HepG2 (cell line): ENCODE data around the gene EFEMP2. TPM values are rescaled to one million over a fixed set of nuclear protein-coding genes. Genes with fewer than 3 reads are reported as not detected.

Source experiments
- BHLHE40 ChIP-seq: IDR thresholded peaks from 2 replicates; pipeline ENCODE4 v1.6.1; 2011; ENCODE audit warnings: low read length, improper control_type of control experiment
- DZIP1 ChIP-seq: sonication (generic); formaldehyde crosslinking; IDR thresholded peaks from 2 replicates; pipeline ENCODE4 v1.5.0; 2020; ENCODE audit warnings: mild to moderate bottlenecking, missing genetic modification reagents
- ELF4 ChIP-seq: sonication (generic); formaldehyde crosslinking; IDR thresholded peaks from 2 replicates; pipeline ENCODE4 v1.5.0; 2020; ENCODE audit warnings: missing genetic modification reagents, mild to moderate bottlenecking, moderate library complexity, borderline replicate concordance
- EP300 ChIP-seq, 3 experiments: sonication (generic) in 1 of 3; formaldehyde crosslinking in 1 of 3; IDR thresholded peaks; 2 replicates each; pipeline versions ENCODE4 v1.5.1 to v1.6.1; 2011 to 2020; ENCODE audit warnings: low read depth in 2 of 3, low read length in 2 of 3, borderline replicate concordance in 1 of 3, improper control_type of control experiment in 1 of 3, mild to moderate bottlenecking in 1 of 3, missing genetic modification reagents in 1 of 3, moderate library complexity in 1 of 3
- IKZF1 ChIP-seq: fragments of 450-650 bp; IDR thresholded peaks from 2 replicates; pipeline ENCODE4 v1.7.1; 2016
- MTERF4 ChIP-seq: sonication (generic); formaldehyde crosslinking; IDR thresholded peaks from 2 replicates; pipeline ENCODE4 v1.8.0; 2023; ENCODE audit warnings: mild to moderate bottlenecking, missing genetic modification reagents
- NR3C1 ChIP-seq: sonication (generic); formaldehyde crosslinking; IDR thresholded peaks from 2 replicates; pipeline ENCODE4 v1.4.0; 2020; ENCODE audit warnings: missing genetic modification reagents
- RCOR2 ChIP-seq: IDR thresholded peaks from 2 replicates; pipeline ENCODE4 v1.6.1; 2016; ENCODE audit warnings: missing biosample characterization, missing genetic modification reagents
- RFXANK ChIP-seq: IDR thresholded peaks from 2 replicates; pipeline ENCODE4 v1.6.1; 2016
- SMAD1 ChIP-seq: sonication (generic); formaldehyde crosslinking; IDR thresholded peaks from 2 replicates; pipeline ENCODE4 v1.4.0; 2020; ENCODE audit warnings: missing genetic modification reagents, low read depth, mild to moderate bottlenecking, borderline replicate concordance
- SUZ12 ChIP-seq: fragments of 150-350 bp; IDR thresholded peaks from 2 replicates; pipeline ENCODE4 v1.6.1; 2014; ENCODE audit warnings: low read depth, low read length
- ZFP90 ChIP-seq: sonication (generic); formaldehyde crosslinking; IDR thresholded peaks from 2 replicates; pipeline ENCODE4 v1.8.0; 2022; ENCODE audit warnings: missing genetic modification reagents, mild to moderate bottlenecking, inconsistent platforms, borderline replicate concordance
- ZNF101 ChIP-seq: sonication (generic); formaldehyde crosslinking; IDR thresholded peaks from 2 replicates; pipeline ENCODE4 v1.4.0; 2020; ENCODE audit warnings: mild to moderate bottlenecking, low read depth, missing genetic modification reagents, borderline replicate concordance
- ZNF235 ChIP-seq: sonication (generic); formaldehyde crosslinking; IDR thresholded peaks from 2 replicates; pipeline ENCODE4 v1.8.1; 2023; ENCODE audit warnings: mild to moderate bottlenecking, missing genetic modification reagents, borderline replicate concordance
- ZNF350 ChIP-seq: sonication (generic); formaldehyde crosslinking; IDR thresholded peaks from 2 replicates; pipeline ENCODE4 v1.4.0; 2020; ENCODE audit warnings: mild to moderate bottlenecking, low read depth, missing genetic modification reagents, borderline replicate concordance
- ZNF446 ChIP-seq: sonication (generic); formaldehyde crosslinking; IDR thresholded peaks from 2 replicates; pipeline ENCODE4 v1.5.0; 2020; ENCODE audit warnings: mild to moderate bottlenecking, missing genetic modification reagents
- ZNF501 ChIP-seq: sonication (generic); formaldehyde crosslinking; IDR thresholded peaks from 2 replicates; pipeline ENCODE4 v1.5.1; 2020; ENCODE audit warnings: mild to moderate bottlenecking, moderate library complexity, missing genetic modification reagents
- ZNF512 ChIP-seq: sonication (generic); formaldehyde crosslinking; IDR thresholded peaks from 2 replicates; pipeline ENCODE4 v1.4.0; 2020; ENCODE audit warnings: mild to moderate bottlenecking, missing genetic modification reagents
- ZNF619 ChIP-seq: sonication (generic); formaldehyde crosslinking; IDR thresholded peaks from 2 replicates; pipeline ENCODE4 v1.4.0; 2020; ENCODE audit warnings: mild to moderate bottlenecking, missing genetic modification reagents
- ZNF670 ChIP-seq: sonication (generic); formaldehyde crosslinking; IDR thresholded peaks from 2 replicates; pipeline ENCODE4 v1.8.0; 2022; ENCODE audit warnings: mild to moderate bottlenecking, missing genetic modification reagents, borderline replicate concordance
- ZNF691 ChIP-seq: sonication (generic); formaldehyde crosslinking; IDR thresholded peaks from 2 replicates; pipeline ENCODE4 v1.4.0; 2020; ENCODE audit warnings: missing genetic modification reagents, low read depth, mild to moderate bottlenecking, borderline replicate concordance
- ZNF782 ChIP-seq: sonication (generic); formaldehyde crosslinking; IDR thresholded peaks from 2 replicates; pipeline ENCODE4 v1.4.0; 2020; ENCODE audit warnings: missing genetic modification reagents, mild to moderate bottlenecking, borderline replicate concordance
- ZNF878 ChIP-seq: sonication (generic); formaldehyde crosslinking; IDR thresholded peaks from 2 replicates; pipeline ENCODE4 v1.8.1; 2023; ENCODE audit warnings: mild to moderate bottlenecking, missing genetic modification reagents, moderate library complexity
- polyA plus RNA-seq, 8 experiments: library from polyadenylated mRNA; depleted of rRNA in 3 of 8; stranded (reverse) in 7 of 8; unstranded in 1 of 8; fragments of >200 nt; fragmentation: Illumina TruSeq in 4 of 8; extraction: Trizol in 4 of 8; gene quantifications; 2 replicates each; pipeline versions ENCODE4 v1.2.1 to v1.2.3, GENCODE V29; 2011 to 2016; ENCODE audit warnings: low read depth in 4 of 8, missing spikeins in 1 of 8, mixed read lengths in 1 of 8; ENCODE audit not compliant: insufficient read depth in 1 of 8
- total RNA-seq, 5 experiments: library from RNA; depleted of rRNA; stranded (reverse); fragments of >200 nt; fragmentation: Illumina TruSeq; extraction: Trizol; gene quantifications; 2 replicates each; pipeline ENCODE4 v1.2.3, GENCODE V29; 2016; ENCODE audit warnings: low read depth in 1 of 5

Gene EFEMP2
- total and polyA plus RNA-seq, 2 of the 13 experiments (the other 11 are each of a cell fraction or from before 2014, with no cell fraction given): 7.4 to 29.7 TPM

GRCh38 chr11:65859812-65860277, 12.8 kb downstream of the EFEMP2 start (continued):
- TF ChIP-seq ZNF691 (CRISPR knock-in tag) (0 out of 2 replicates have a peak, but pooled peaks have one; percentile 9), ZNF446 (CRISPR knock-in tag) (no peak), ZNF619 (CRISPR knock-in tag) (peak; percentile 75; the same call in 1 of the 2 replicates), NR3C1 (CRISPR knock-in tag) (0 out of 2 replicates have a peak, but pooled peaks have one; percentile 12), ZNF350 (peak; percentile 79; the same call in 1 of the 2 replicates), EP300 (IDR thresholded peaks at IDR 0.05; ENCODE audit: low read depth in 2 of 2, low read length in 2 of 2) (peak in 1 of 2 experiments; percentile 74; a peak in 1 of 4 replicates), EP300 (CRISPR knock-in tag; IDR thresholded peaks at IDR 0.05; ENCODE audit: borderline replicate concordance) (no peak), BHLHE40 (0 out of 2 replicates have a peak, but pooled peaks have one; percentile 7), ZNF101 (CRISPR knock-in tag) (no peak), ZNF782 (CRISPR knock-in tag) (no peak), DZIP1 (CRISPR knock-in tag) (no peak), ZNF235 (CRISPR knock-in tag) (no peak), ZNF501 (peak; percentile 47; the same call in 1 of the 2 replicates), IKZF1 (no peak), ZNF878 (0 out of 2 replicates have a peak, but pooled peaks have one; percentile 3), ZFP90 (CRISPR knock-in tag) (no peak; the same call in 1 of the 2 replicates), RFXANK (no peak), SMAD1 (CRISPR knock-in tag) (0 out of 2 replicates have a peak, but pooled peaks have one; percentile 69), MTERF4 (CRISPR knock-in tag) (0 out of 2 replicates have a peak, but pooled peaks have one; percentile 45), RCOR2 (CRISPR knock-in tag) (no peak), ELF4 (CRISPR knock-in tag) (0 out of 2 replicates have a peak, but pooled peaks have one; percentile 63), ZNF670 (CRISPR knock-in tag) (no peak), ZNF512 (CRISPR knock-in tag) (0 out of 2 replicates have a peak, but pooled peaks have one; percentile 50), SUZ12 (no peak)
